ENCODE results near the gene PLA2G6.

Gene PLA2G6

DNA sequence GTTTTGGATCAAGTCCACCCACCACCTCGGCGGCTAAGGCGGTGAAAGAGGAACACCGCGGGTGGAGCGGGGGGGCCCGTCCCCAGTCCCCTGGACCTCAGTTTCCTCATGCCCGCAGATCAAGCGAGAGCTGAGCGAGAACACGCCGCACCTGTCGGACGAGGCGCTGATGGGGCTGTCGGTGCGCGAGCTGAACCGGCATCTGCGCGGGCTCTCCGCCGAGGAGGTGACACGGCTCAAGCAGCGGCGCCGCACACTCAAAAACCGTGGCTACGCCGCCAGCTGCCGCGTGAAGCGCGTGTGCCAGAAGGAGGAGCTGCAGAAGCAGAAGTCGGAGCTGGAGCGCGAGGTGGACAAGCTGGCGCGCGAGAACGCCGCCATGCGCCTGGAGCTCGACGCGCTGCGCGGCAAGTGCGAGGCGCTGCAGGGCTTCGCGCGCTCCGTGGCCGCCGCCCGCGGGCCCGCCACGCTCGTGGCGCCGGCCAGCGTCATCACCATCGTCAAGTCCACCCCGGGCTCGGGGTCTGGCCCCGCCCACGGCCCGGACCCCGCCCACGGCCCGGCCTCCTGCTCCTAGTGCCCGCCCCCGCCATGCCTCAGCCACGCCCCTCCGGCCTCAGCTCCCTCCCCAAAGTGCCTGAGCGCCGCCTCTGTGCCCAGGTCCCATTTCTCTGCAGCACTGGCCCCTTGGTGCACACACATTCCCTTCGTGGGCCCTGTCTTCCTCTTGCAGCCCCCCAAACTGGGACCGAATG is 32.8 kb upstream of the PLA2G6 start:
- no peak for DNase-seq

DNA sequence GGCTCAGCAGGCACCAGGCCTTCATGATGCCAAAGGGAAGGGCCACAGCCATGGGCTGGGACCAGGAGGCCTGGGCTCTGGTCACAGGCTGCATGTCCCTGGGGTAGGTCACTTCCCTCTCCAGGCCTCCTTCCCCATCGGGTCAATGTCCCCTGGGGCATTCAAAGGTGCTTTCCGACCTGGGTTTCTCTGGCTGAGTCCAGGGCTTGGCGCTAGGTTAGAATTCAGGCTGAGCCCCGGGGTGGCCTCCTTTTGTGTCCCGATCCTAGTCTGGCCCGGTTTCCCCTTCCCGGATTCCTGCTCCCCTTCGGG is 32.3 kb upstream of the PLA2G6 start:
- no peak for DNase-seq

DNA sequence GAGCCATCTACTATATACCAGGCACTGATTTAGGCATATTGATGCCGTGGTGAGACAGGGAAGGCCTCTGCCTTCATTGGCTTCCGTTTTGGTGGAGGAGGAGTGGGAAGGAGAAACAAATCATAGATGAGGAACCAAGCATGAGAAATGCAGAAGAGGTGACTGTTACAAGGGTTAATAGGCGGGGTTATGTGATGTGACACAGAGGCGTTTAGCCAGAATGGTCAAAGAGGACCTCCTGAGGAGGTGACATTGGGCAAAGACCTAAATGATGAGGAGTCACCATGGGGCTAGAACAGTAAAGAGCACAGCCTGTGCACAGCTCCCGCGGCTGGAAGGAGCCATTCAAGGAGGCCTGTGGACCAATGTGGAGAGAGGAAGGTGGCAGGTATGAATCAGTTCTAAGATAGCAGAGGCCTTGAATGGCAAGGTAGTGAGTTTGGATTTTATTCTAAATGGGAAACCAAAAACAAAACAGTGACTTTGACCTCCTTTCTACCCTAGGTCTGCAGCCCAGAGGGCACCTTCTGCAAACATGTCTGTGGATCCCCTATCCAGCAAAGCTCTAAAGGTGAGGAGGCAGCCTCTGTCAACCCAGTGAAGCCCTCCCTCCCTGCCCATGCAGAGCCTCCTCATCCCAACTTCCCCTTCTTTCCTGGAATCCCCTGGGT is 31.8 kb upstream of the PLA2G6 start:
- DNase-seq: no peak

DNA sequence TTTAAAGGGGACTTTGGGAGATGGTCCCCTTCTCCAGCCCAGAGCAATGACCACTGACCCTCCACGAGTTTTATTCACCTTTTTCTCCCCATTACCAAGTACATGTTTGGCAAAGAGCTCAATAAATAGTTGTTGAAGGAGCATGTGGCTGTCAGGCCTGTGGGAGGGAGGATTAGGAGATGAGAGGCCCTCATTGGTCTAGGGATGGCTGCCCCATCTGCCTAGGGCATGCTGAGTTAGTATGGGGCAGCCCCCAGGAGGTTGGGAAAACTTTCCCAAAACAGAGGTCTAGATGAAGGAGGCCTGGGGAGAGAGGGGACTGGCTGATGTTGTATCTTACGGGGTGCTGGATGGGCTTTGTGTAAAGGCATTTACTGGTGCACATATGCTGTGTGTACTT is 30.8 kb upstream of the PLA2G6 start:
- no peak for DNase-seq

DNA sequence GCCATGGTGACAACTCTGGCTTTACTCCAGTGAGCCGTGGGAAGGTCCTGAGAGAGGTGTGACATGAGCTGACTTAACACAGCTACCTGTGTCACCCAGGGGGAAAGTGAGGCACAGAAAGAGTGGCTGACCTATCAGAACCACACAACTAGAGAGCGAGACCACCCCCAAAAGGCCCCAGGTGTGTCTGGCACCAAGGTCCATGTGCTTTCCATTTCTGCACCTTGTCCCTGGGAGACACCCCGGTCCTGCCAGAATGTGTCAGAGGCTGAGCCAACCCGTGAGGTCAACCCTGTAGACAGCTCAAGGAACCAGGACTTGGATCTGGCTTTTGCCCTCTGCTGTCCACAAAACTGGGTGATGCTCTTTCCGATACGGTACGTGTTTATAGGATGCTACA is 29.9 kb upstream of the PLA2G6 start:
- DNase-seq: no peak

DNA sequence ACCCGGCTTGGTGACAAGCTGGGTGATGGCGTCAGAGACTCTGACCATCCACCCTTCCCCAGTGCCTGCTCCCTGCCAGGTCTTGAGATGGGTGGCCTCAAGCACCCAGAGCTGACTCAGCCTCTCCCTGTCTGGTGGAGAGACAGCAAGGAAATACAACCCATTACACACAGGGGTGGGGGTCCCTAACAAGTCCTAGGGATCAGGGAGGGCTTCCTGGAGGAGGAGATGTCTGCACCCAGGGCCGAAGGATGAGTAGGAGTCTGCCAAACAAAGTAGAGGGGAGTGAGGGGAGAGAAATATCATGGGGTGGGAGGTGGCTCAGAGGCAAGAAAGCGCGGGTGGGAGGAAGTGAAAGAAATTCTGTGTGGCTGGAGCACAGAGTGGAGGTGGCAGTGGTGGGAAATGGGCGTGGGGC is 26.9 kb upstream of the PLA2G6 start:
- no peak for DNase-seq

DNA sequence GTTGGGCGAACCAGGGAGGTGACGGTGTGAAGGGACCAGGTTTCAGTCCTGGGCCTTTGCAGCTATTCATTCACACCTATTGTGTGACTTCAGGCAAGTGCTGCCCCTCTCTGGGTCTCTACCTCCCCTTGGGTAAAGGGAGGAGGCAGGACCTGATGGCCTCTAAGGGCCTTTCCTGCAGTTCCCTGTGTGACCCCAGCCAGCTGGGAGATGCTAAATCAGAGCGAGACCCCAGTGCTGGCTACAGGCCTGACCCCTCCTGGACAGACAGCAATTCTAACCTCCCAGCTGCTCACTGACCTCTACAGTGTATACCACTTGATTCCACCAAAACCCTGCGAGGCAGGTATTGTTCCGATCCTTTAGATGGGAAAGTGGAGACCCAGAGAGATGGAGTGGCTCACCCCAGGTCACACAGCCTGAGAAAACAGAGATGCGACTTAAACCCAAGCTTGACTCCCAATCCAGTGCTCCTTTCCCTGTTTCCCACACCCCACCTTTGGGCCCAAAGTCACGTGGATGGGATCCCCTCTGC is 26.3 kb upstream of the PLA2G6 start:
- no peak for DNase-seq

DNA sequence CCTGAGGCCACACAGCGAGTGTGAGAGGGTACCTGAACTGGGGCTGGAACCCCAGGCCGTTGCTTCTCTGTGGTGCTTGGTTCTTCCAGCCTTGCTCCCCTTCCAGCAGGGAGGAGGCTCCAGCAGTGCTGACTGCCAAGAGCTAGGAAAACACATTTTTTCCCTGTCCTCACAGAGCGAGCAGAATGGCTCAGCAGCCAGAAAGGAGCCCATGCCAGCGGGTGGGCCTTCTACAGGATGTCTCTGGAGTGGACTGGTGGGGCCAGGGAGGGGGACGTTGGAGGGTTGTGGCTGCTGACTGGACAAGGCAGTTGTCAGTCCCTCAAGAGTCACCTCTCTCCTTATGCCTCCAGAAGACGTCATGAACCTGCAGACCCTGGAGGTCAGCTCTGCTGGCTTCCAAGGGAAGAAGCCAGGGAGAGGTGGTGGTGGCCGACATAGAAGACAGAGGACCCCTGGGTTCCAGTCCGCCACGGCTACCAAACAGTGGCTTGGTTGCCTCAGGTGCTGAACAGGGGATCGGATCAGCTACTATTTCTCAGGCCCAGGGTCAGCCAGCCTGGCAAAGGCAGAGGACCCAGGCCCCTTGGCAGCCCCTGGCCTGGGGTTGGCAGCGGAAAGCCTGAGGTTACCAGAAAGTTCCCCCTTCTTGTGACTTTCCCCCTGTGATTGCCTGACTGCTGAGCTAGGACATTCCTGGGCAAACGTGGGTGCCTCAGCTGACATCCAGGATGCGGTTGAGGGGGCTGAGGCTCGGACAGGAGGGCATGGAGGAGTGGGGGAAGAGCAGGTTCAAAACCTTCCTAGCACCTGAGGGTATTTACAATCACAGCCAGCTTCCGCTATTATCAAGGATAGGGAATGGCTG is 23.9 kb upstream of the PLA2G6 start:
- no peak for DNase-seq

DNA sequence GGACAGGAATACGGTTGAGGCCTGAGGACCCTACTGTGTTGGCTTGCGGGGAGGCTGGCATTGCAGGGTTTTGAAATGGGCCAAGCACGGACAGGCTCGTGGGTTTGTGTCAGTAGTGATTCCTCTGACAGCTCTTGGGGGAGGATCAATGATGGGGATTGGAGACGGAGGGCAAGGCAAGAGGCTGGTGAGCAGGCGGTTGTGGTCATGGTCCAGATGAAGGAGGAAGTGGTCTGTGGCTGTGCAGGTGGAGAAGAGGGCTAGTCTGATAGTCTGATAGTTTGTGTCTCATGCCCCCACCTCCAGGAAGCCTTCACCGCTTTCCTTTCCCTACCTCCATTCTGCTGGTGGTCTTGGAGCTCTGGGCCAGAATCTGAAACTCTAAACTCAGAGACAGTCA is 23.2 kb upstream of the PLA2G6 start:
- no peak for DNase-seq

DNA sequence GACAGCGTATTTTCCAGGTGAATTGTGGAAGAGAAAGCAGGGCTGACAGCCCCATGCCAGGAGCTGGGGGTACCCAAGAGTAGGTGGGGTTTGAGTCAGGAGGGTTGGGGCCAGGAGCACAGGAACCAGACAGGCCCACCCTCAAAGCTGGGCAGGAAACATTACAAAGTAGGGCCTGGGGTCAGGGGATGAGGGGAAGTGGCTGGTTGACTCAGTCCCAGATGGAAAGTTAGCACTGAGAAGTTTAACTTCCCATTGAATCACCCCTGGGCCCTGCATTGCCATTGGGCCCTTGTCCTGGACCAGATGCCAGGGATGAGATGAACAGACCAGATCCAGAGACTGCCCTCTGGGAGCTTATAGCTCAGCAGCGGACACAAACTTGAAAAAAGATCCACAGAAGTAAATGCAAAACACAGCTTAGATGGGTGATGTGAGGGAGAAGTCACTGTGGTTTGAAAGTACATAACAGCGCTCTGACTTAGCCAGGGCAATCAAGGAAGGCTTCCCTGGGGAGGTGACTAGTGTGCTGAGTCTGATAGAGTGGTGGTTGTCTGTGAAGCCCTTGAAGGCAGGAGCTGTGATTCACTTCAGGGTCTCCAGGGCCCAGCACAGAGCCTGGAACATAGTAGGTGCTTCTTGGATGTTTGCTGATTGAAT is 22.4 kb upstream of the PLA2G6 start:
- DNase-seq: no peak

DNA sequence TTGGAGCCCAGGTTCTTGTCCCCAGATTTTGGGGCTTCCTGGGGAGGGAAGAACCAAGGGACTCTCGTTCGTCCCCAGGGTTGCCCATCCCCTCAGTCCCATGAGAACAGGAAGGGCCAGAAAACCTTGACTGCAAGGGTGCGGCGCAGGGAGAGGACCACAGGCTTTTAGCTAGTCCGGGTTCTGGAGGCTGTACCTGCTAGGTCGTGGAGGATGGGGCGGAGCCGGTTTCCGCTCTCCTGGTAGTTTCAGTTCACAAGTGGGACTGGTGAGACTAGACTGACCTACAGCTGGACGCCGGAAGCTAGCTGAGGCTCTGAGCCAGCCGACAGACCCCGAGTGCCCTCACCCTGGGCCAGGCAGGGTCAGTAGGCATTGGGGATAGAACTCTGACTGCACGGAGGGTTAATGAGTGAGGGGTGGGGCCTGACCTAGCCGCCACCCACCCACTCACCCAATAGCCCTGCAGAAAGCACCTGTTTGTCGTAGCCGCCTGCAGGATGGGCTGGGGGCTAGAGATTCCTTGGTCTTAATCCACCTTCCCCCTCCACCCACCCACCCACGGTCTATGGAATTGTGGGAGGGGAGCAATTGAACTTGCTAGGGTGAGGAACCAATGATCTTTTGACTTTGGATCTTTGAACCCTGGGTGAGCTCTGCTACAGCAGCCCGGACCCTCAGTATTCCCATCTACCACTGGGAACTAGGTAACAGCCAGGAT is 21.6 kb upstream of the PLA2G6 start:
- peak; percentile 40 for DNase-seq

DNA sequence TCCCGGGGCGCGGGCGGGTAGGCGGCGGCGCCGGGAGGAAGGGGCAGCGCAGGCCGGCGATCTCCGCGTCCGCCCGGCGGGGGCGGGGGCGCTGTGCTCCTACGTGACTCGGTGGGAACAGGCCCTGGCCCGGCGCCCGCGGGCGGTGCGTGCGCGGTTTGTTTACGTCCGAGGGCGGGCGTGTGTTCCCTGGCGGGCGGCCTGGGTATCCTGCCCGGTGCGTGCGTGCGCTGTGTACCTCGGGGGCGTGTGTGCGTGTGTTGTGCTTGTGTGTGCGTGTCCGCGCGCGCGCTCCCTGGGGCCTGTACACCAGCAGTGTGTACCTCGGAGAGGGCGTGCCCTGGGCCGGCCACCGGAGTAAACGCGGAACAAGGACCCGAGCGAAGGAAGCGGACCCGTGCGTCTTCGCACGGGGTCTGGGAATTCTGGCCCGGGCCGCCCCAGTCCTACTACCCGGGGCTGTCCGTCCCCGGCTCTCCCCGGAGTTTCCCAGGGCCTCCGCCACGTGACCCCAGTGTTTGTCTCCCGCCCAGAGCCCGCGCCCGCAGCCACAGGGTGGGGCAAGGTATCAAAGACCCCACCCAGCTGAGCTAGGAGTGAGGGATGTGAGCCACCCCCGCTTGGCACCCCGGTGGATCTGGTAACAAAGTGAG is 20.9 kb upstream of the PLA2G6 start:
- peak; percentile 59 for DNase-seq

DNA sequence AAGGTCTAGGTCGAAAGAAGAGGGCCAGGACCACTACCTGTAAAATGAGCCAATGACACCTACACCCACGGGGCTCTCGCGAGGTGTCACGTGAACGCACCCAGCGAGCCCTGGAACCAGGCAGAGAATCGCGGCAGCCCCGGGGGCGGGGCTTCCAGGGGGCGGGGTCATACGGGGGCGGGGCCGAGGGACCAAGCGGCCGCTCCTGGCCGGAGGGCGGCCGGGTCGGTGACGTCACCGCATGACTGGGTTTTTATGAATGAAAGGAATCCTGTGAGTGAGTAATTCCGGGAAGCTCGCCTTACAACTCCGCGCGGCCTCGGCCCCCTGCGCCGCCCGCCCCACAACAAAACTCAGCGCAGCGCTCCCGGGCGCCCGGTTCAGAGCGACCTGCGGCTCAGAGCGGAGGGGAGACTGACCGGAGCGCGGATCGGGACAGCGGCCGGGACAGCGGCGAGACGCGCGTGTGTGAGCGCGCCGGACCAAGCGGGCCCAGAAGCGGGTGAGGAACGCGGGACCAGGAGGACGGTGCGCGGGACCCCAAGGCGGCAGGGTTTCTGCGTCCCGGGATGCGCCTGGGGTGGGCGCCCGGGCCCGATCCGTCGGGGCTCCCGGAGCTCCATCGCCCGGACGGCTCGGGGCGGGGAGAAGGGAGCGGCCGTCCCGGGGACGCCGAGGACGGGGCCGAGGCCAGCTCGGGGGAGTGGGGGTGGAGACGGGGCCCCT is 20.2 kb upstream of the PLA2G6 start, which contains the start of gene MAFF:
TSS of gene MAFF (plus strand) at position 284 of the 726 bp plus-strand sequence. CDS start 11,860 bp downstream, outside the sequence.
- DNase-seq: peak; percentile 88

DNA sequence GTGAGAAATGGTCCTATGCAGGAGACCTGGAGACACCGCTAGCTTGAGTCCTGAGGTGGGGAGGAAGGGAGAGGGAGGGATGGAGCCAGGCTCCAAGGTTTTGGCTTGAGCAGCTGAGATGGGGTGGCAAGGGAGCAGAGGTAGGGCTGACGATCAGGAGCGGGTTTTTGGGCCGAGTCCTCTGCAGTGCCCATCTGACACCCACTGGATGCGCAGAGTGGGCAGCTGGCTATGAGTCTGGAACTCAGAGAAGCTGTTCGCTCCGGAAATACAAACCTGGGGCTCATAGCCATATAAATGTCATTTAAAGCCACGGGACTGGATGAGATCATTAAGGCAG is 19.7 kb upstream of the PLA2G6 start:
- DNase-seq: no peak

DNA sequence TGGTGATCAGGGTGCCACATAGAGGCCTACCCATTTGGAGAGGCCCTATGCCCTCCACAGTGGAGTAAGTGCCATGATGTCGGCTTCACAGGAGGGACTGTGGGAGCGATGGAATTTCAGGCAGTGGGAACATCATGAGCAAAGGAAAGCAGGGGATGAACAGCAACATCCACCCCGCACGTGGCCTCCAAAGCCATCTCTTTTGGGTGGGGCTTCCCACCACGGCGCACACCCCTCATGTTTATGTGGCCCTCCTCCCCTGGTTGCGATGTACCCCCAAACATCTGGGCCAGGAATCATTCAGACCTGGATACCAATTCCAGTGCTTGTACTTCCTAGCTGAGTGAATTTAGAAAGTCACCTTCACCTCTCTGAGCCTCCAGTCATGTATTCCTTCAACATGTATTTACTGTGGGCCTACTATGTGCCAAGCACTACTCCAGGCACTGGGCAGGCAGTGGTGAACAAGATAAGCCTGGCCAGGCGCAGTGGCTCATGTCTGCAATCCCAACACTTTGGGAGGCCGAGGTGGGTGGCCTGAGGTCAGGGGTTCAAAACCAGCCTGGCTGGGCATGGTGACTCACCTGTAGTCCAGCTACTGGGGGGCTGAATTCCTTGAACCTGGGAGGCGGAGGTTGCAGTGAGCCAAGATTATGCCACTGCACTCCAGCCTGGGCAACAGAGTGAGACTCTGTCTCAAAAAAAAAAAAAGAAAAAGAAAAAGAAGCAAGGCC is 18.4 kb upstream of the PLA2G6 start:
- no peak for DNase-seq

DNA sequence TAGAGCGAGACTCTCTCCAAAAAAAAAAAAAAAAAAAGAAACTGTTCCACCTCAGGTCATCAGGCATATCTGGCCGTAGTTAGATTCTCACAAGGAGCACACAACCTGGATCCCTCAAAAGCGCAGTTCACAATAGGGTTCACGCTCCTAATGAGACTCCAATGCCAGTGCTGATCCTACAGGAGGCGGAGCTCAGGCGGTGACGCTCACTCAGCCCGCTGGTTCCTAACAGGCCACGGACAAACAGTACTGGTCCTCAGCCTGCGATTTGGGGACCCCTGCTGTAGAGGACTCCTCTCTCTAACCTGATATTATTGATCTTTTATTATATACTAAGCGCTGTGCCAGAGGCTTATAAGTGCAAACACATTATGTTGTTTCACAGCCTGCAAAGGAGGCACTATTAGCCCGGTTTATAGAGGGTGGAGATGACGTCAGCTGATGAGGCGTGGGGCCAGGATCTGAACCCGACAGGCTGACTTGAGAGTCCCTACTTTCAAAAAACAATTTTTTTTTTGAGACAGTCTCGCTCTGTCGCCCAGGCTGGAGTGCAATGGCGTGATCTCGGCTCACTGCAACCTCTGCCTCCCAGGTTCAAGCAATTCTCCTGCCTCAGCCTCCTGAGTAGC is 15.3 kb upstream of the PLA2G6 start:
- no peak for DNase-seq

DNA sequence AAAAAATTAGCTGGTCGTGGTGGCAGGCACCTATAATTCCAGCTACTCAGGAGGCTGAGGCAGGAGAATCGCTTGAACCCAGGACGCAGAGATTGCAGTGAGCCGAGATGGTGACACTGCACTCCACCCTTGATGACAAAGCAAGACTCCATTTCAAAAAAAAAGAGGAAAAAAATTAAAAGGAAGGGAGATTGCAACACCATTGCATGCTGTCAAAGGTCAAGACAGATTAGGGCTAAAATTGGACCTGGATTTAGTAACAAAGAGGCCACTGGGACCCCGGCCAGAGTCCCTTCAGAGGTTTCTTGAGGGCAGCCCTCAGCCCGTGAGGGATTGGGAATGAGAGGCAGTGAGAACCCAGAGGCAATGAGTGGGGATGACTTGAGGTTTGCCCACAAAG is 11.9 kb upstream of the PLA2G6 start:
- DNase-seq: no peak

DNA sequence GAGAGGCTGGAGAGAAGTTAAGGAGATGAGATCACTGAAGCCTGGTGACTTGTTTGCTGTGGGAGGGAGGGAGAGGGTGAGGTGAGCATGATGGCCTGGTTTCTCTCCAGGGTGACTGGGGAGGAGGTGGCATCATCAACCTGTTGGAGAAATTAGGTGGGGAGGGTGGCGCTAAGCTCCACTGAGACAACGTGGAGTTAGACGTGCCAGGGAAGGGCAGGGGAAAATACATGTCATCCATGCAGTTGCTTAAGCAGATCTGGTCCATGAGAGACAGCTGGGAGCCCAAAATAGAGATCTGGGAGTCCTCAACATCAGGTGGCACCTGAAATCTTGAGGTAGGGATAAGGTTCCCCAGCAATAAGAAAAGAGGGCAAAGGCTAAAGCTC is 10.8 kb upstream of the PLA2G6 start:
- no peak for DNase-seq

DNA sequence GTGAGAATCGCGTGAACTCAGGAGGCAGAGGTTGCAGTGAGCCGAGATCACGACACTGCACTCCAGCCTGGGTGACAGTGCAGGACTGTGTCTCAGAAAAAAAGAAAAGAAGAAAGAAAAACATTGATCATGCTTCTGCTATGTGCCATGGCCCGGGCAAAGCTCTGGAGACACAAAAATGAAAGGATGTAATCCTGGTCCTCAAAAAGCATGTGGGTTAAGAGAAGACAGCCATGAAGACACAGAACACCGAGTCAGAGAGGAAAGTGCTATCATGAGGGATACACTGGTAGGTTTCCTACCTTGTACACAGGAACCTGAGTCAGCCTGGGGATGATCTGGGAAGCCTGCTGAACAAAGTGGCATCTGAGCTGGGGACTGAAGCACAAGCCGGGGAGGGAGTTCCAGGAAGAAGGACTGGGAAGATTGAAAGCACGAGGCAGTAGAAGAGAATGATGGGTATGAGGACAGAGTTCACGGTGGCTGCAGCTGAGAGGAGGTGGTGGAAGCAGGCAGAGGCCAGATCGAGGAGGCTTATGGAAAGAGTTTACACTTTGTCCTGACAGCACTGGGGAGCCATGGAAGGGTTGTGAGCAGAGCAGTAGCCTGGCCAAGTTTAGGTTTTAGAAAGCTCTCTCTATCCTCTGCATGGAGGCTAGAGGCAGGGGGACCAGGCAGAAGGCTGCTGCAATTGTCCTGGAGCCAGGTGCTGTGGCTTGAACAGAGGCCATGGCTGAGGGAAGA is 10.3 kb upstream of the PLA2G6 start:
- no peak for DNase-seq
